Measurements from ENCODE around the gene CEMIP.

GRCh38 chr15:80773792-80774352, 5.3 kb upstream of the CEMIP start:
- TF ChIP-seq POLR2AphosphoS5 (IDR thresholded peaks at IDR 0.05) (no peak), CTCF (IDR thresholded peaks at IDR 0.05) (no peak), POLR2A (IDR thresholded peaks at IDR 0.05) (no peak), EP300 (IDR thresholded peaks at IDR 0.05; ENCODE audit: low read depth) (no peak)

All from transverse colon (tissue), 4 donors.